Measurements from ENCODE around the gene PHACTR1.

The PHACTR1 gene

DNA sequence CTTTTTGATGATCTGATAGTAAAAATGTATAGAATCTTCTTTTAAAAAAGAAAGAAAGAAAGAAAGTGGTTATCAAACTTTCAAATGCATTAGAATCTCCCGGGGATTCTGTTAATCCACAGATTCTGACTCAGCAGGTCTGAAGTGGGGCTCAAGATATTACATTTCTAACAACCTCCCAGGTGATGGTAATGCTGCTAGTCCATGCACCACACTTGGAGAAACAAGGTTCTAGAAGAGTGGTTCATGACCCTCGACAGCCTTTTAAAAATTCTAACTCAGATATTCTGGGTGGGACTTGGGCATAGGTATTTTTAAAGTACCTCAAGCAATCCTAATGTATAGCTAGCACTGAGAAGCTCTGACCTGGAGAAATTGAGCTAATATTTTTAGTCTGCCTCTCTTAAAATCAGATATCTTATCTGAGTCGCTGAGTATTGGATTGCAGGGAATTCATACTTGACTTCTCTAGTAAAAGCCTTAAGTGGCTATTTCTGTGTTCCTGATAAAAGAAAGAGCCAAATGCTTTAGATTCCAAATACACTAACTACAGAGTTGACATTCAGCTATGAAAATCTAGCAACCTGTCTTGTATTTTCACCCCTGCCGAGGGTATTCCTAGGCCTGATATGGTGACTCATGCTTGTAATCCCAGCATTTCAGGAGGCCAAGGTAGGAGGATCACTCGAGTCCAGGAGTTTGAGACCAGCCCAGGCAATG is 252.4 kb downstream of the PHACTR1 start:
- no peak for DNase-seq (ENCODE audit: extremely low spot score)
- ChIA-PET CTCF (no interaction called here), POLR2A (no interaction called here)
- TF ChIP-seq FOXM1 (IDR thresholded peaks at IDR 0.05; ENCODE audit: borderline replicate concordance) (no peak), L3MBTL2 (conservative IDR thresholded peaks at IDR 0.05) (no peak), LEF1 (IDR thresholded peaks at IDR 0.05; ENCODE audit: borderline replicate concordance) (no peak), FOXA1 (IDR thresholded peaks at IDR 0.05) (no peak), ARNT (IDR thresholded peaks at IDR 0.05) (no peak), SUZ12 (IDR thresholded peaks at IDR 0.05) (no peak), TARDBP (IDR thresholded peaks at IDR 0.05) (no peak), ZNF384 (IDR thresholded peaks at IDR 0.05) (no peak), HDGF (IDR thresholded peaks at IDR 0.05; ENCODE audit: borderline replicate concordance) (no peak), FOXK2 (IDR thresholded peaks at IDR 0.05) (no peak), CTBP1 (IDR thresholded peaks at IDR 0.05; ENCODE audit: borderline replicate concordance) (no peak), ELF4 (IDR thresholded peaks at IDR 0.05) (no peak), PKNOX1 (IDR thresholded peaks at IDR 0.05) (no peak), BHLHE40 (IDR thresholded peaks at IDR 0.05; ENCODE audit: borderline replicate concordance) (no peak), SP1 (IDR thresholded peaks at IDR 0.05) (no peak), NFRKB (IDR thresholded peaks at IDR 0.05) (no peak)

GRCh38 chr6:12969966-12970365 is 253.4 kb downstream of the PHACTR1 start:
- POLR2A ChIA-PET: no interaction called here
- DNase-seq (ENCODE audit: extremely low spot score): no peak
- TF ChIP-seq SP1 (IDR thresholded peaks at IDR 0.05) (no peak), CTBP1 (IDR thresholded peaks at IDR 0.05; ENCODE audit: borderline replicate concordance) (no peak), PKNOX1 (IDR thresholded peaks at IDR 0.05) (no peak), ZNF384 (IDR thresholded peaks at IDR 0.05) (no peak), SUZ12 (IDR thresholded peaks at IDR 0.05) (no peak), L3MBTL2 (conservative IDR thresholded peaks at IDR 0.05) (no peak), FOXM1 (IDR thresholded peaks at IDR 0.05; ENCODE audit: borderline replicate concordance) (no peak), NFRKB (IDR thresholded peaks at IDR 0.05) (no peak), LEF1 (IDR thresholded peaks at IDR 0.05; ENCODE audit: borderline replicate concordance) (no peak), BHLHE40 (IDR thresholded peaks at IDR 0.05; ENCODE audit: borderline replicate concordance) (no peak), ARNT (IDR thresholded peaks at IDR 0.05) (no peak)
- CTCF ChIA-PET: no interaction called here

DNA sequence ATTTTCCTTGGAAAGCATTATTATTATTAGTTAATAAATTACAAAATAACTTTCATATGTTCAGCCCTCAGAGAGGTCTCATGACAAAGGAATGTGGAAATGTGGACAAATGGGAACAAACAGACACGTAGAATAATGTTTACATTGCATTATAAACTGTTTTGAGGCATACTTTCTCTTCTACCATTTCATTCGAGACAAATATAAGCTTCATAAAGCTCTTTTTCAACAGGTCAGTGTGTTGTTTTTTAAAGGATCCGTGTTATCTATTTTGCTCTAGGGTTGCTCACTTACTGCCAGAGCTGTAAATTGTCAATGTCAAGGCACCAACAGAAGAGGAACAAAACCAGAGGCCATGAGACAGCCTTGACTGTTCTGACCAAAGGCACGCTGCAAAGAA is 256.8 kb downstream of the PHACTR1 start:
- TF ChIP-seq FOXM1 (IDR thresholded peaks at IDR 0.05; ENCODE audit: borderline replicate concordance) (no peak), NFRKB (IDR thresholded peaks at IDR 0.05) (no peak), ELF4 (IDR thresholded peaks at IDR 0.05) (no peak), SUZ12 (IDR thresholded peaks at IDR 0.05) (no peak), FOXK2 (IDR thresholded peaks at IDR 0.05) (no peak), L3MBTL2 (conservative IDR thresholded peaks at IDR 0.05) (no peak), ZNF384 (IDR thresholded peaks at IDR 0.05) (no peak), BHLHE40 (IDR thresholded peaks at IDR 0.05; ENCODE audit: borderline replicate concordance) (no peak), PKNOX1 (IDR thresholded peaks at IDR 0.05) (no peak), TARDBP (IDR thresholded peaks at IDR 0.05) (no peak), SP1 (IDR thresholded peaks at IDR 0.05) (no peak), ARNT (IDR thresholded peaks at IDR 0.05) (no peak), CTBP1 (IDR thresholded peaks at IDR 0.05; ENCODE audit: borderline replicate concordance) (no peak), HDGF (IDR thresholded peaks at IDR 0.05; ENCODE audit: borderline replicate concordance) (no peak), FOXA1 (IDR thresholded peaks at IDR 0.05) (no peak)
- no peak for DNase-seq (ENCODE audit: extremely low spot score)
- CTCF ChIA-PET: no interaction called here
- POLR2A ChIA-PET: no interaction called here

GRCh38 chr6:12974551-12974950 is 258.0 kb downstream of the PHACTR1 start:
- no peak for DNase-seq (ENCODE audit: extremely low spot score)
- ChIA-PET CTCF (no interaction called here), POLR2A (interaction anchor here (1.3 kb wide), 1 partner anchor 354 kb away, joined by 3 read pairs; the partner anchor contains the start of gene TBC1D7)
- no peak for TF ChIP-seq PKNOX1 (IDR thresholded peaks at IDR 0.05)

- ChIA-PET POLR2A (no interaction called here), CTCF (no interaction called here)
- TF ChIP-seq PKNOX1 (IDR thresholded peaks at IDR 0.05): no peak
- TF ChIP-seq FOXA1 (IDR thresholded peaks at IDR 0.05): no peak
- no peak for TF ChIP-seq ARNT (IDR thresholded peaks at IDR 0.05)
- TF ChIP-seq CTBP1 (IDR thresholded peaks at IDR 0.05; ENCODE audit: borderline replicate concordance): no peak
- TF ChIP-seq ELF4 (IDR thresholded peaks at IDR 0.05): no peak
- no peak for TF ChIP-seq SP1 (IDR thresholded peaks at IDR 0.05)
- TF ChIP-seq LEF1 (IDR thresholded peaks at IDR 0.05; ENCODE audit: borderline replicate concordance): no peak
- no peak for TF ChIP-seq FOXK2 (IDR thresholded peaks at IDR 0.05)
- TF ChIP-seq BHLHE40 (IDR thresholded peaks at IDR 0.05; ENCODE audit: borderline replicate concordance): no peak
- TF ChIP-seq FOXM1 (IDR thresholded peaks at IDR 0.05; ENCODE audit: borderline replicate concordance): no peak
- no peak for TF ChIP-seq NFRKB (IDR thresholded peaks at IDR 0.05)
- TF ChIP-seq HDGF (IDR thresholded peaks at IDR 0.05; ENCODE audit: borderline replicate concordance): no peak
- no peak for TF ChIP-seq SUZ12 (IDR thresholded peaks at IDR 0.05)
- no peak for TF ChIP-seq TARDBP (IDR thresholded peaks at IDR 0.05)
- no peak for TF ChIP-seq ZNF384 (IDR thresholded peaks at IDR 0.05)
- TF ChIP-seq L3MBTL2 (conservative IDR thresholded peaks at IDR 0.05): no peak
- DNase-seq (ENCODE audit: extremely low spot score): no peak
Measured at GRCh38 chr6:12976366-12976765, 259.8 kb downstream of the PHACTR1 start.
